Raji (cell line): ENCODE measurements around the gene C6orf52.

Experiments
- POLR2A ChIP-seq: IDR thresholded peaks from 2 replicates; pipeline ENCODE4 v1.6.1; 2011; ENCODE audit warnings: low read depth, low read length, control low read depth; ENCODE audit not compliant: insufficient read depth

The C6orf52 gene

GRCh38 chr6:10682355-10682988 is 11.9 kb downstream of the C6orf52 start:
- no peak for TF ChIP-seq POLR2A

GRCh38 chr6:10681795-10682194 is 12.6 kb downstream of the C6orf52 start:
- TF ChIP-seq POLR2A: no peak

GRCh38 chr6:10678456-10678855 is 16.0 kb downstream of the C6orf52 start:
- no peak for TF ChIP-seq POLR2A

GRCh38 chr6:10676403-10676802 is 18.0 kb downstream of the C6orf52 start:
- TF ChIP-seq POLR2A: no peak

- TF ChIP-seq POLR2A: no peak
Measured at GRCh38 chr6:10668126-10668917, 26.1 kb downstream of the C6orf52 start.

GRCh38 chr6:10662742-10663141 is 31.7 kb downstream of the C6orf52 start:
- no peak for TF ChIP-seq POLR2A

- no peak for TF ChIP-seq POLR2A
Measured at GRCh38 chr6:10662207-10662606, 32.2 kb downstream of the C6orf52 start.

GRCh38 chr6:10659699-10660348 is 34.6 kb downstream of the C6orf52 start:
- TF ChIP-seq POLR2A: no peak

GRCh38 chr6:10658910-10659698 is 35.3 kb downstream of the C6orf52 start:
- TF ChIP-seq POLR2A: no peak

- no peak for TF ChIP-seq POLR2A
Measured at GRCh38 chr6:10655508-10656055, 38.8 kb downstream of the C6orf52 start.

GRCh38 chr6:10644225-10644624 is 50.2 kb downstream of the C6orf52 start:
- TF ChIP-seq POLR2A: no peak

- no peak for TF ChIP-seq POLR2A
Measured at GRCh38 chr6:10643201-10643651, 51.2 kb downstream of the C6orf52 start.

GRCh38 chr6:10641528-10641927 is 52.9 kb downstream of the C6orf52 start:
- no peak for TF ChIP-seq POLR2A

- TF ChIP-seq POLR2A: no peak
Measured at GRCh38 chr6:10640412-10640811, 54.0 kb downstream of the C6orf52 start.

- TF ChIP-seq POLR2A: no peak
Measured at GRCh38 chr6:10633216-10633615, 61.2 kb downstream of the C6orf52 start.
